Fibroblast of lung (primary cell): ENCODE data around the gene TFDP2. TPM values are rescaled to one million over a fixed set of nuclear protein-coding genes. Genes with fewer than 3 reads are reported as not detected.

Experiments
- DNase-seq, 2 donors: peaks; one replicate each; pipeline versions ENCODE4 v3.0.0 to v3.0.0-alpha.2; 2010; ENCODE audit warnings: low read depth in 2 of 2
- H2AFZ ChIP-seq: 2 replicates; pipeline ENCODE4 v1.5.1; 2012; ENCODE audit warnings: low read length, control low read depth, inconsistent platforms
- H3K27ac ChIP-seq: 2 replicates; pipeline ENCODE4 v1.5.1; 2011; ENCODE audit warnings: low read length, control low read depth; ENCODE audit not compliant: insufficient read depth
- H3K27me3 ChIP-seq: 2 replicates; pipeline ENCODE4 v1.5.1; 2011; ENCODE audit warnings: mild to moderate bottlenecking, low read length; ENCODE audit not compliant: control insufficient read depth, insufficient read depth
- H3K36me3 ChIP-seq: 2 replicates; pipeline ENCODE4 v1.5.1; 2011; ENCODE audit warnings: low read length; ENCODE audit not compliant: control insufficient read depth, insufficient read depth
- H3K4me1 ChIP-seq: 2 replicates; pipeline ENCODE4 v1.5.1; 2011; ENCODE audit warnings: low read length; ENCODE audit not compliant: control insufficient read depth, insufficient read depth; ENCODE audit errors: extremely low read depth
- H3K4me2 ChIP-seq: 2 replicates; pipeline ENCODE4 v1.5.1; 2011; ENCODE audit warnings: low read length, control low read depth; ENCODE audit not compliant: insufficient read depth; ENCODE audit errors: extremely low read depth
- H3K4me3 ChIP-seq, 4 experiments: fragments of 200-600 bp in 1 of 4; sonication (generic) in 1 of 4; replicated peaks in 1 of 4; 2 replicates each; pipeline ENCODE4 v1.5.1; 2011 to 2016; ENCODE audit warnings: low read length in 4 of 4, low read depth in 3 of 4, mild to moderate bottlenecking in 3 of 4, control low read depth in 2 of 4, inconsistent platforms in 1 of 4, mixed read lengths in 1 of 4; ENCODE audit not compliant: insufficient read depth in 1 of 4; ENCODE audit errors: control extremely low read depth in 1 of 4
- H3K79me2 ChIP-seq: 2 replicates; pipeline ENCODE4 v1.5.1; 2012; ENCODE audit warnings: mild to moderate bottlenecking, low read length, inconsistent platforms; ENCODE audit not compliant: control insufficient read depth, insufficient read depth
- H3K9ac ChIP-seq: 2 replicates; pipeline ENCODE4 v1.5.1; 2011; ENCODE audit warnings: mild to moderate bottlenecking, low read length, control low read depth; ENCODE audit not compliant: insufficient read depth
- H3K9me3 ChIP-seq: 2 replicates; pipeline ENCODE4 v1.5.1; 2012; ENCODE audit warnings: low read depth, low read length; ENCODE audit not compliant: control insufficient read depth, insufficient read depth
- H4K20me1 ChIP-seq: 2 replicates; pipeline ENCODE4 v1.5.1; 2011; ENCODE audit warnings: low read length; ENCODE audit not compliant: control insufficient read depth, insufficient read depth; ENCODE audit errors: extremely low read depth
- EZH2 ChIP-seq: IDR thresholded peaks from 2 replicates; pipeline ENCODE4 v1.5.1; 2012; ENCODE audit warnings: low read length, control low read depth, mild to moderate bottlenecking; ENCODE audit errors: missing control alignments
- polyA plus RNA-seq, 2 donors: library from polyadenylated mRNA; depleted of rRNA in 1 of 2; stranded (reverse) in 1 of 2; unstranded in 1 of 2; fragments of >200 nt; gene quantifications; 2 replicates each; pipeline ENCODE4 v1.2.1, GENCODE V29; 2011 to 2012; ENCODE audit warnings: missing spikeins in 1 of 2
- total RNA-seq: library from RNA; depleted of rRNA; stranded (reverse); fragments of >200 nt; gene quantifications from 2 replicates; pipeline ENCODE4 v1.2.1, GENCODE V29; 2014
- TF ChIP-seq, protein P1 (sequence below), 2 donors: IDR thresholded peaks in 1 of 2; conservative IDR thresholded peaks in 1 of 2; 1 replicate in 1 of 2; 2 replicates in 1 of 2; pipeline ENCODE4 v1.5.1; 2011 to 2012; ENCODE audit warnings: low read length in 2 of 2, control low read depth in 1 of 2, inconsistent platforms in 1 of 2, low read depth in 1 of 2, mild to moderate bottlenecking in 1 of 2

Gene TFDP2
- total and polyA plus RNA-seq, 2 donors (not counting 1 experiment from before 2014, with no cell fraction given), result 25.1 to 83.7 TPM

- H2AFZ ChIP-seq, result no peak overlapping the region
- no peaks in the 10 kb centered on the region for H3K9me3 ChIP-seq
- H3K36me3 ChIP-seq, result no peaks in the 10 kb centered on the region
- no peaks in the 10 kb centered on the region for H3K79me2 ChIP-seq
- DNase-seq, result no peak
- H4K20me1 ChIP-seq, result no peaks in the 10 kb centered on the region
- no peaks in the 10 kb centered on the region for H3K4me1 ChIP-seq
- TF ChIP-seq, protein P1, sequence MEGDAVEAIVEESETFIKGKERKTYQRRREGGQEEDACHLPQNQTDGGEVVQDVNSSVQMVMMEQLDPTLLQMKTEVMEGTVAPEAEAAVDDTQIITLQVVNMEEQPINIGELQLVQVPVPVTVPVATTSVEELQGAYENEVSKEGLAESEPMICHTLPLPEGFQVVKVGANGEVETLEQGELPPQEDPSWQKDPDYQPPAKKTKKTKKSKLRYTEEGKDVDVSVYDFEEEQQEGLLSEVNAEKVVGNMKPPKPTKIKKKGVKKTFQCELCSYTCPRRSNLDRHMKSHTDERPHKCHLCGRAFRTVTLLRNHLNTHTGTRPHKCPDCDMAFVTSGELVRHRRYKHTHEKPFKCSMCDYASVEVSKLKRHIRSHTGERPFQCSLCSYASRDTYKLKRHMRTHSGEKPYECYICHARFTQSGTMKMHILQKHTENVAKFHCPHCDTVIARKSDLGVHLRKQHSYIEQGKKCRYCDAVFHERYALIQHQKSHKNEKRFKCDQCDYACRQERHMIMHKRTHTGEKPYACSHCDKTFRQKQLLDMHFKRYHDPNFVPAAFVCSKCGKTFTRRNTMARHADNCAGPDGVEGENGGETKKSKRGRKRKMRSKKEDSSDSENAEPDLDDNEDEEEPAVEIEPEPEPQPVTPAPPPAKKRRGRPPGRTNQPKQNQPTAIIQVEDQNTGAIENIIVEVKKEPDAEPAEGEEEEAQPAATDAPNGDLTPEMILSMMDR (conservative IDR thresholded peaks at IDR 0.05 in 1 of 2, IDR thresholded peaks at IDR 0.05 in 1 of 2; ENCODE audit: low read depth in 1 of 2, low read length in 2 of 2), result no peak
- no peak for TF ChIP-seq EZH2
- no peak overlapping the region for H3K4me2 ChIP-seq
- no peak overlapping the region for H3K27ac ChIP-seq
- no peak overlapping the region for H3K4me3 ChIP-seq
- no peaks in the 10 kb centered on the region for H3K27me3 ChIP-seq
- no peak overlapping the region for H3K9ac ChIP-seq
Observed at GRCh38 chr3:142003291-142003690, 146.1 kb downstream of the TFDP2 start.

DNA sequence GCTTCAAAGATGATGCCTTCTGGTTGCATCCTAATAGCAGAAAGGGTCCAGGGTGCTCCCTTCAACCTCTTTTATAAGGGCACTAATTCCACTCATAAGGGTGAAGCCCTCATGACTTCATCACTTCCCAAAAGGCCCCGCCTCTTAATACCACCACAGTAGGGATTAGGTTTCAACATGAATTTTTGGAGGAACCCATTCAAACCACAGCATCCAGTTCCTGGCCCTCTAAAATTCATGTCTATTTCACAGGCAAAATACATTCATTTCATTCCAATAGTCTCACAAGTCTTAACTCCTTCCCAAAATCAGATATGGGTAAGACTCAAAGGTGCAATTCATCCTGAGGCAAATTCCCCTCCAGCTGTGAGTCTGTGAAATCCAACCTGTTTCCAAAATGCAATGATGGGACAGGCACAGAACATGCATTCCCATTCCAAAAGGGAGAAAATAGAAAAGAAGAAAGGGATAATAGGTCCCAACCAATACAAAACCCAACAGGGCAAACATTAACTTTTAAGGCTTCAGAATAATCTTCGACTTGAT is 148.9 kb downstream of the TFDP2 start:
- Histone ChIP-seq H3K4me3 (no peak overlapping the region), H3K9me3 (no peaks in the 10 kb centered on the region), H3K4me1 (no peaks in the 10 kb centered on the region), H3K27me3 (no peaks in the 10 kb centered on the region), H4K20me1 (no peaks in the 10 kb centered on the region), H3K4me2 (no peak overlapping the region), H3K79me2 (no peaks in the 10 kb centered on the region), H3K27ac (no peak overlapping the region), H3K9ac (no peak overlapping the region), H2AFZ (no peak overlapping the region), H3K36me3 (no peaks in the 10 kb centered on the region)
- TF ChIP-seq, protein P1 (conservative IDR thresholded peaks at IDR 0.05 in 1 of 2, IDR thresholded peaks at IDR 0.05 in 1 of 2; ENCODE audit: low read depth in 1 of 2, low read length in 2 of 2), result no peak
- no peak for TF ChIP-seq EZH2
- DNase-seq, result peak in 1 of 2 donors; percentile 50

DNA sequence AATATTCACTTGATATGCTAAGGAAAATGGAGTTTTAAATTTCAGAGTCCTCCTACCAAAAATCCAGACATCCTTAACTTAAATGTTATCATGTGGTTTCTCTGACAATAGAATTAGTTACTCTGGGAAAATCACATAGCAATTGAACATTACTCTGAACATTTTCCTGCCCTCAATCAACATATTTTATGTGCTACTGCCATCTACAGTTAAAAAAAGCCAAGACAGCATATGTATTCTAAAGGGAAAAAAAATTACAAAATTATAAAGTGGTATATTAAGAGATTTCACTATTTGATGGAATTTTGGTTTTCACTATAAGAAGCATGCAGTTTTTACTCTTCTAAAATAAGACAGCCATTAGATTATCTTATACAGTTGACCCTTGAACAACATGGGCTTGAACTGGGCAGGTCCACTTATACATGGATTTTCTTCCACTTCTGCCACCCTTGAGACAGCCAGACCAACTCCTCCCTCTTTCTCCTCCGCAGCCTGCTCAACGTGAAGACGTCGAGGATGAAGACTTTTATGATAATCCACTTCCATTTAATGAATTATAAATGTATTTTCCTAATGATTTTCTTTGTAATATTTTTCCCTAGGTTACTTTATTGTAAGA is 150.6 kb downstream of the TFDP2 start:
- no peak overlapping the region for H3K4me2 ChIP-seq
- no peak overlapping the region for H3K4me3 ChIP-seq
- H3K9me3 ChIP-seq, result no peaks in the 10 kb centered on the region
- no peak overlapping the region for H3K27ac ChIP-seq
- H4K20me1 ChIP-seq, result no peaks in the 10 kb centered on the region
- H3K4me1 ChIP-seq, result no peaks in the 10 kb centered on the region
- H3K79me2 ChIP-seq, result no peaks in the 10 kb centered on the region
- no peaks in the 10 kb centered on the region for H3K27me3 ChIP-seq
- DNase-seq, result peak; percentile 9 to 53
- no peak overlapping the region for H3K9ac ChIP-seq
- no peak overlapping the region for H2AFZ ChIP-seq
- TF ChIP-seq, protein P1 (conservative IDR thresholded peaks at IDR 0.05 in 1 of 2, IDR thresholded peaks at IDR 0.05 in 1 of 2; ENCODE audit: low read depth in 1 of 2, low read length in 2 of 2), result peak; percentile 4 to 45
- TF ChIP-seq EZH2, result no peak
- H3K36me3 ChIP-seq, result no peaks in the 10 kb centered on the region
